ENCODE results near the gene RAB11FIP4. TPM values are rescaled to one million over a fixed set of nuclear protein-coding genes. Genes with fewer than 3 reads are reported as not detected.

Gene RAB11FIP4
- total and polyA plus RNA-seq, 9 of the 15 experiments (the other 6 are each of a cell fraction or from before 2014, with no cell fraction given): 0.62 to 16.6 (median 8.9) TPM

GRCh38 chr17:31405890-31406371 is 14.5 kb downstream of the RAB11FIP4 start:
- Histone ChIP-seq H3K36me3 (ENCODE audit: control insufficient read depth, insufficient read depth, low read length) (no peaks in the 10 kb centered on the region), H3K9me3 (replicated peaks; ENCODE audit: control insufficient read depth, insufficient read depth, low read depth, low read length) (no peaks in the 10 kb centered on the region), H4K20me1 (replicated peaks; ENCODE audit: control insufficient read depth, insufficient read depth, low read length) (peaks cover 9% of the 10 kb centered on the region; the same call in 1 of the 2 replicates), H3K27ac (ENCODE audit: extremely low read depth, low read depth, low read length) (no peak overlapping the region), H3K9ac (ENCODE audit: insufficient read depth in 1 of 2, low read depth in 2 of 2, low read length in 2 of 2) (no peak overlapping the region), H3K4me1 (replicated peaks in 1 of 2; ENCODE audit: control insufficient read depth in 2 of 2, insufficient read depth in 2 of 2, low read length in 2 of 2) (peaks cover 0 to 4% of the 10 kb centered on the region in 2 experiments; a peak in 1 of 5 replicates), H3K79me2 (ENCODE audit: control insufficient read depth, insufficient read depth, low read length) (no peaks in the 10 kb centered on the region), H3K4me2 (ENCODE audit: insufficient read depth, low read length) (no peak overlapping the region), H3K4me3 (no peak overlapping the region), H3K27me3 (ENCODE audit: control insufficient read depth in 2 of 2, insufficient read depth in 2 of 2, low read length in 2 of 2) (peaks cover 8 to 63% of the 10 kb centered on the region in 2 experiments; a peak in 4 of 5 replicates), H3K9me1 (ENCODE audit: control insufficient read depth, insufficient read depth, low read length) (no peaks in the 10 kb centered on the region), H2AFZ (ENCODE audit: low read depth, low read length) (no peak overlapping the region)
- TF ChIP-seq ZNF408 (CRISPR knock-in tag; IDR thresholded peaks at IDR 0.05; ENCODE audit: low read depth) (no peak), MYBL2 (IDR thresholded peaks at IDR 0.05; ENCODE audit: low read depth) (no peak), MYBL2 (CRISPR knock-in tag; IDR thresholded peaks at IDR 0.05; ENCODE audit: borderline replicate concordance) (no peak), ZNF780A (CRISPR knock-in tag; IDR thresholded peaks at IDR 0.05) (no peak), DNMT1 (IDR thresholded peaks at IDR 0.05) (no peak), HDAC3 (IDR thresholded peaks at IDR 0.05; ENCODE audit: borderline replicate concordance, partially characterized antibody) (no peak), NFE2L1 (tag; IDR thresholded peaks at IDR 0.05; ENCODE audit: borderline replicate concordance, low read depth) (no peak), IRF1 (CRISPR knock-in tag; IDR thresholded peaks at IDR 0.05; ENCODE audit: borderline replicate concordance) (no peak)
- ATAC-seq (peak; percentile 67), DNase-seq (ENCODE audit: extremely low read depth in 1 of 4, low spot score in 3 of 4) (no peak), FAIRE-seq (no peak)
- ChIA-PET CTCF (ENCODE audit: low intra/inter-chr PET ratio) (no interaction called here), POLR2A (no interaction called here)
- BruUV-seq (replicated peaks): no TSS peak
- intact Hi-C loops (cut with micrococcal nuclease): no loop called here
- in situ Hi-C loops (cut with MboI): no loop called here
- WGBS (ENCODE audit: insufficient coverage, low coverage, missing lambda C conversion rate): 3% methylated on average over 4 of the region's 5 CpGs

Measured in K562 (cell line).